Measurements from ENCODE around the gene LAS1L. TPM values are rescaled to one million over a fixed set of nuclear protein-coding genes. Genes with fewer than 3 reads are reported as not detected.
"Not testable (repeated sequence)": the region's sequence is repeated elsewhere in the genome, so short reads cannot be mapped to it uniquely, and the experiment has no call there.

LAS1L gene
- total RNA-seq, 1 donor from 2014 or later = 23.9 TPM

DNA sequence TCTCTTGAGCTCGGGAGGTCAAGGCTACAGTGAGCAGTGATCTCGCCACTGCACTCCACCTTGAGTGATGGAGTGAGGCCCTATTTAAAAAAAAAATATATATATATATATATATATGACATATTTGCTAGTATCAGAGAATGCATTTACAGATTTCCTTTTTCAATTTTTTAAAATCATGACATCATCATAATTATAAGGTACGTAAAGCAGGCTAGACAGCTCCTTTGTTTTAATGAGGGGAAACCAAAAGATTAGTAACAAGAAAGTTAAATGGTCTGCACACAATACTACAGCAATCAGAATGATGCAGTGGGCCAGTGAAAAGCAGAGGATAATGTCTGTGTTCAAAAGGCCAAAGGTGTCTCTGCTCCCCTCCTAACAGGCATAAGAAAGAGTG lies 43.0 kb downstream of the LAS1L start:
- no peak overlapping the region for H3K4me3 ChIP-seq (ENCODE audit: low read depth, low read length)
- TF ChIP-seq, protein P1, sequence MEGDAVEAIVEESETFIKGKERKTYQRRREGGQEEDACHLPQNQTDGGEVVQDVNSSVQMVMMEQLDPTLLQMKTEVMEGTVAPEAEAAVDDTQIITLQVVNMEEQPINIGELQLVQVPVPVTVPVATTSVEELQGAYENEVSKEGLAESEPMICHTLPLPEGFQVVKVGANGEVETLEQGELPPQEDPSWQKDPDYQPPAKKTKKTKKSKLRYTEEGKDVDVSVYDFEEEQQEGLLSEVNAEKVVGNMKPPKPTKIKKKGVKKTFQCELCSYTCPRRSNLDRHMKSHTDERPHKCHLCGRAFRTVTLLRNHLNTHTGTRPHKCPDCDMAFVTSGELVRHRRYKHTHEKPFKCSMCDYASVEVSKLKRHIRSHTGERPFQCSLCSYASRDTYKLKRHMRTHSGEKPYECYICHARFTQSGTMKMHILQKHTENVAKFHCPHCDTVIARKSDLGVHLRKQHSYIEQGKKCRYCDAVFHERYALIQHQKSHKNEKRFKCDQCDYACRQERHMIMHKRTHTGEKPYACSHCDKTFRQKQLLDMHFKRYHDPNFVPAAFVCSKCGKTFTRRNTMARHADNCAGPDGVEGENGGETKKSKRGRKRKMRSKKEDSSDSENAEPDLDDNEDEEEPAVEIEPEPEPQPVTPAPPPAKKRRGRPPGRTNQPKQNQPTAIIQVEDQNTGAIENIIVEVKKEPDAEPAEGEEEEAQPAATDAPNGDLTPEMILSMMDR (conservative IDR thresholded peaks at IDR 0.05; ENCODE audit: low read depth, low read length) = no peak
- no peak for DNase-seq (ENCODE audit: low read depth)

DNA sequence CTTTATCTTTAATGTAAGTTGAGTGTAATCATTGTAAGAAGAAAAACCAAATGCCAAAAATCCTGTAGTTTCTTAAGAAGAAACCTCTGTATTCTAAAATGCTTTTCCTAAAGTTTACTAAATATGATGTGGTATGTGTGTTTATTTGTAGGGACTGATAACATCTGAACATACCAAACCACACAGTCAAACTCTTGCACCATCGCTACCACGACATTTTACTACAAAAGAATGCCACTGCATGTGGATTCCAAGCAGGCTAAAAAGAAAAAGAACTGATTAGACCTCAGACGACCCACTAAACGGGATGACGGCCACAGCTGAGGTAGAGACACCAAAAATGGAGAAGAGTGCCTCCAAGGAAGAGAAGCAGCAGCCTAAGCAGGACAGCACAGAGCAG lies 46.1 kb downstream of the LAS1L start:
- no peak for DNase-seq (ENCODE audit: low read depth)
- no peak overlapping the region for H3K4me3 ChIP-seq (ENCODE audit: low read depth, low read length)
- TF ChIP-seq, protein P1 (conservative IDR thresholded peaks at IDR 0.05; ENCODE audit: low read depth, low read length) = no peak

DNA sequence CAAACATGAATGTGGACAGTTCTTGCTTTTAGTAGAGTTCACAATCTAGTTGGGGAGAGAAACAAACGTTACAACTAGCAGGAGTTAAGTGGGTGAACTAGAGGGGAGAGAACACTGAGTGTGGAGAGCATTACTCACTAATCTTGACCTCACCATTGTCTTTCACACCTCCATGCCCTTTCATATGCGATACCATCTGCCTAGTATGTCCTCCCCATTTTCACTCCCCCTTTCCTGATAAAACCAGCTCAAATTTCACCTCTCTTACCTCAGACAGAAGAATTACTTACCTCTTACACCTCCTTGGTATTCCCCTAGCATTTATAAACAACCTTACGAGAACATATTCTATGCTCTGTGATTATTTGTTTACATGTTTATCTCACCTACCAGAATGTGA lies 53.6 kb downstream of the LAS1L start:
- DNase-seq (ENCODE audit: low read depth) = no peak
- TF ChIP-seq, protein P1 (conservative IDR thresholded peaks at IDR 0.05; ENCODE audit: low read depth, low read length) = no peak
- no peak overlapping the region for H3K4me3 ChIP-seq (ENCODE audit: low read depth, low read length)

DNA sequence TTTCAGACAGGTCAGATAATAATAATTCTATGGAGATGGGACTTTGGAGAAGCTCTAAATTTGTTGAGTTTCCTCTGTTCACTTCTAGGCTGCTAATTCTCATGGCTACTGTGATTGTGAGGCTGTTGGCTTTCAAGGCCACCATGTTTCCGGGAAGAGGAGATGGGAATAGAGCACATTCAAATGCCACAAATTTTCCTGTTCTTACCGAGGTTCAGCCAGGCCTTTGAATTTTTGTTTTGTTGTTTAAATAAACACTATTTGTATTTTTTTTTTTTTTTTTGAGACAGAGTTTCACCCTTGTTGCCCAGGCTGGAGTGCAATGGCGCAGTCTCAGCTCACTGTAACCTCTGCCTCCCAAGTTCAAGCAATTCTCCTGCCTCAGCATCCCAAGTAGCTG lies 55.5 kb downstream of the LAS1L start:
- not testable (repeated sequence) for H3K4me3 ChIP-seq (ENCODE audit: low read depth, low read length); DNase-seq (ENCODE audit: low read depth)

DNA sequence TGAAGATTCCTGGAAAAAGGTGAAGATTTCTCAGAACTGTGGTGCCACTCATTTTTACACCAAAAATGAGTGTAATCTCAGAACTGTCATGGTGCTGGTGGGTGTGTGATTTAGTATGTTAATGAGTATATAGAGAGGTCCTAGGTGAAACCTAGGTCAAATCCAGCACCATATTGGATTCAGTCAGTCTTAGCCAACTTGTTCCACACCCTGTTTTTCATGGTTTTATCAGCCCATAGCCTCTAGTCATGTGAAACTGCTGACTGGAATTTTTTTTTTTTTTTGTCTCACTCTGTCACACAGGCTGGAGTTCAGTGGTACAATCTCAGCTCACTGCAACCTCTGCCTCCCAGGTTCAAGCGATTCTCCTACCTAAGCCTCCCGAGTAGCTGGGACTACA lies 58.0 kb downstream of the LAS1L start:
- DNase-seq (ENCODE audit: low read depth) = no peak
- TF ChIP-seq, protein P1 (conservative IDR thresholded peaks at IDR 0.05; ENCODE audit: low read depth, low read length) = no peak
- H3K4me3 ChIP-seq (ENCODE audit: low read depth, low read length) = no peak overlapping the region

DNA sequence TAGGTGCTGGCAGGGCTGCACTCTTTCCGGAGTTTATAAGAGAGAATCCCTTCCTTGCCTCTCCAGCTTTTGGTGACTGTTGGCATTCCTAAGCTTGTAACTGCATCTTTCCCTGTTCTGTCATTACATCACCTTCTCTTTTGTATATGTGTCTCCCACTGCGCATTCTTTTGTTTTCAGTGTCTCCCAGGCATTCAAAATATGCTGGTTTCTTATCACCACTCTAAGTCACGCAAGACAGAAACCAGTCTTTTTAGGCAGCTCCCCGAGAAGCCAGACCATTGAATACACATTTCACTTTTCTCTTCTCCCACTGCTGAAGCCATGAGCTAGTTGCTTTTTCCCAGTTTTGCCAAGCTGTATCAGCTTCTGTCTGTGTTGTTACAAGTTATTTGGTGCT lies 71.0 kb downstream of the LAS1L start:
- no peak overlapping the region for H3K4me3 ChIP-seq (ENCODE audit: low read depth, low read length)
- DNase-seq (ENCODE audit: low read depth) = no peak

More for the DNA sequence above, 71.0 kb downstream of the LAS1L start:
- TF ChIP-seq, protein P1 (conservative IDR thresholded peaks at IDR 0.05; ENCODE audit: low read depth, low read length) = no peak

Other genes with a start within 250 kb of the LAS1L start
- gene MSN, start 132.9 kb upstream of the LAS1L start, total RNA-seq = 299 and 385 TPM in 2 replicates